ENCODE results near the gene CHST8.

The CHST8 gene

GRCh38 chr19:33720155-33720493, 98.4 kb downstream of the CHST8 start:
- no peak for TF ChIP-seq EZH2 (optimal IDR thresholded peaks at IDR 0.05; ENCODE audit: low read depth, low read length)
- no peak for TF ChIP-seq EZH2phosphoT487 (IDR thresholded peaks at IDR 0.05; ENCODE audit: low read length)
- TF ChIP-seq CTCF (IDR thresholded peaks at IDR 0.05; ENCODE audit: low read length): no peak
- H3K4me1 ChIP-seq (ENCODE audit: low read length): no peaks in the 10 kb centered on the region
- no peak overlapping the region for H2AFZ ChIP-seq (ENCODE audit: low read length)
- H3K4me2 ChIP-seq (ENCODE audit: low read depth, low read length): no peak overlapping the region
- no peak overlapping the region for H3K4me3 ChIP-seq (ENCODE audit: low read length)
- no peaks in the 10 kb centered on the region; the same call in 1 of the 2 replicates for H3K27me3 ChIP-seq (replicated peaks; ENCODE audit: insufficient read depth, low read length)
- no peaks in the 10 kb centered on the region for H3K9me2 ChIP-seq (replicated peaks; ENCODE audit: insufficient read depth, low read length)
- no peak overlapping the region for H3K27ac ChIP-seq (ENCODE audit: low read length)
- no peak overlapping the region for H3K9ac ChIP-seq (ENCODE audit: low read length)
- H3K36me3 ChIP-seq (replicated peaks; ENCODE audit: insufficient read depth, low read length): no peaks in the 10 kb centered on the region
- H3K79me2 ChIP-seq (ENCODE audit: low read length): no peaks in the 10 kb centered on the region
- no peaks in the 10 kb centered on the region for H3F3A ChIP-seq (ENCODE audit: insufficient read depth, low read length)
- no peak for DNase-seq
- H3K9me3 ChIP-seq (replicated peaks; ENCODE audit: insufficient read depth, low read length): no peaks in the 10 kb centered on the region
- no peaks in the 10 kb centered on the region for H4K20me1 ChIP-seq (ENCODE audit: insufficient read depth, low read length)

- Histone ChIP-seq H3K27ac (ENCODE audit: low read length) (no peak overlapping the region), H3K27me3 (replicated peaks; ENCODE audit: insufficient read depth, low read length) (no peaks in the 10 kb centered on the region; the same call in 1 of the 2 replicates), H2AFZ (ENCODE audit: low read length) (no peak overlapping the region), H3K9me3 (replicated peaks; ENCODE audit: insufficient read depth, low read length) (no peaks in the 10 kb centered on the region), H3K4me2 (ENCODE audit: low read depth, low read length) (no peak overlapping the region), H3K9me2 (replicated peaks; ENCODE audit: insufficient read depth, low read length) (no peaks in the 10 kb centered on the region), H3K4me1 (ENCODE audit: low read length) (no peaks in the 10 kb centered on the region), H3K9ac (ENCODE audit: low read length) (no peak overlapping the region), H3F3A (ENCODE audit: insufficient read depth, low read length) (no peaks in the 10 kb centered on the region), H3K36me3 (replicated peaks; ENCODE audit: insufficient read depth, low read length) (no peaks in the 10 kb centered on the region), H3K79me2 (ENCODE audit: low read length) (no peaks in the 10 kb centered on the region), H3K4me3 (ENCODE audit: low read length) (no peak overlapping the region), H4K20me1 (ENCODE audit: insufficient read depth, low read length) (no peaks in the 10 kb centered on the region)
- TF ChIP-seq CTCF (IDR thresholded peaks at IDR 0.05; ENCODE audit: low read length) (peak; percentile 30), EZH2phosphoT487 (IDR thresholded peaks at IDR 0.05; ENCODE audit: low read length) (no peak)
- no peak for DNase-seq
Measured at GRCh38 chr19:33720691-33721682, 99.2 kb downstream of the CHST8 start.

GRCh38 chr19:33721735-33722297, 100.1 kb downstream of the CHST8 start:
- Histone ChIP-seq H3K36me3 (replicated peaks; ENCODE audit: insufficient read depth, low read length) (no peaks in the 10 kb centered on the region), H3K4me1 (ENCODE audit: low read length) (no peaks in the 10 kb centered on the region), H3K9me3 (replicated peaks; ENCODE audit: insufficient read depth, low read length) (no peaks in the 10 kb centered on the region), H3K27ac (ENCODE audit: low read length) (no peak overlapping the region), H3F3A (ENCODE audit: insufficient read depth, low read length) (no peaks in the 10 kb centered on the region), H3K27me3 (replicated peaks; ENCODE audit: insufficient read depth, low read length) (no peaks in the 10 kb centered on the region; the same call in 1 of the 2 replicates), H3K9ac (ENCODE audit: low read length) (no peak overlapping the region), H2AFZ (ENCODE audit: low read length) (no peak overlapping the region), H3K4me2 (ENCODE audit: low read depth, low read length) (no peak overlapping the region), H3K4me3 (ENCODE audit: low read length) (no peak overlapping the region), H4K20me1 (ENCODE audit: insufficient read depth, low read length) (no peaks in the 10 kb centered on the region), H3K9me2 (replicated peaks; ENCODE audit: insufficient read depth, low read length) (no peaks in the 10 kb centered on the region), H3K79me2 (ENCODE audit: low read length) (no peaks in the 10 kb centered on the region)
- no peak for DNase-seq
- no peak for TF ChIP-seq EZH2phosphoT487 (IDR thresholded peaks at IDR 0.05; ENCODE audit: low read length)
- no peak for TF ChIP-seq CTCF (IDR thresholded peaks at IDR 0.05; ENCODE audit: low read length)
- no peak for TF ChIP-seq EZH2 (optimal IDR thresholded peaks at IDR 0.05; ENCODE audit: low read depth, low read length)
